Fibroblast of mammary gland (primary cell): Measurements from ENCODE around the gene MTRF1.
"Not testable (repeated sequence)": the region's sequence is repeated elsewhere in the genome, so short reads cannot be mapped to it uniquely, and the experiment has no call there.

Source experiments
- DNase-seq: peaks from one replicate; pipeline ENCODE4 v3.0.0-alpha.2; 2010; ENCODE audit warnings: low read depth
- H3K4me3 ChIP-seq: 2 replicates; pipeline ENCODE4 v1.5.1; 2011; ENCODE audit warnings: low read depth, mild to moderate bottlenecking, low read length, moderate library complexity; ENCODE audit not compliant: control insufficient read depth
- CTCF ChIP-seq: conservative IDR thresholded peaks from 2 replicates; pipeline ENCODE4 v1.5.1; 2011; ENCODE audit warnings: low read depth, low read length, inconsistent platforms; ENCODE audit not compliant: control insufficient read depth, insufficient read depth

MTRF1 gene

GRCh38 chr13:41284512-41285288 is 21.3 kb upstream of the MTRF1 start:
- peak; percentile 93 for DNase-seq
- H3K4me3 ChIP-seq, result no peak overlapping the region
- TF ChIP-seq CTCF, result no peak

GRCh38 chr13:41282129-41282571 is 18.8 kb upstream of the MTRF1 start:
- TF ChIP-seq CTCF, result no peak
- H3K4me3 ChIP-seq, result no peak overlapping the region
- no peak for DNase-seq

GRCh38 chr13:41279156-41279555 is 15.8 kb upstream of the MTRF1 start:
- H3K4me3 ChIP-seq, DNase-seq: not testable (repeated sequence)

GRCh38 chr13:41276824-41277223 is 13.4 kb upstream of the MTRF1 start:
- H3K4me3 ChIP-seq, result no peak overlapping the region
- no peak for DNase-seq
- TF ChIP-seq CTCF, result no peak

GRCh38 chr13:41274881-41275280 is 11.5 kb upstream of the MTRF1 start:
- H3K4me3 ChIP-seq, result no peak overlapping the region
- DNase-seq, result peak; percentile 65
- TF ChIP-seq CTCF, result no peak

- H3K4me3 ChIP-seq, result no peak overlapping the region
- no peak for DNase-seq
- TF ChIP-seq CTCF, result no peak
Measured at GRCh38 chr13:41273831-41274441, 10.6 kb upstream of the MTRF1 start.

GRCh38 chr13:41271456-41272285 is 8.3 kb upstream of the MTRF1 start:
- H3K4me3 ChIP-seq, result no peak overlapping the region

More at GRCh38 chr13:41271456-41272285, 8.3 kb upstream of the MTRF1 start:
- no peak for DNase-seq
- no peak for TF ChIP-seq CTCF
